GM19395 (cell line): Measurements from ENCODE around the gene VPS35L.
"Not testable (repeated sequence)": the region's sequence is repeated elsewhere in the genome, so short reads cannot be mapped to it uniquely, and the experiment has no call there.

Source experiments
- ATAC-seq: cut with Tn5 transposase; IDR thresholded peaks from one replicate; pipeline ENCODE4 v1.9.1; 2021; ENCODE audit warnings: mild to moderate bottlenecking, moderate library complexity; ENCODE audit not compliant: unreplicated experiment

VPS35L gene

GRCh38 chr16:19645557-19645981 lies 90.1 kb downstream of the VPS35L start:
- ATAC-seq, result no peak

- no peak for ATAC-seq
These were observed 94.5 kb downstream of the VPS35L start for GRCh38 chr16:19649980-19650379.

DNA sequence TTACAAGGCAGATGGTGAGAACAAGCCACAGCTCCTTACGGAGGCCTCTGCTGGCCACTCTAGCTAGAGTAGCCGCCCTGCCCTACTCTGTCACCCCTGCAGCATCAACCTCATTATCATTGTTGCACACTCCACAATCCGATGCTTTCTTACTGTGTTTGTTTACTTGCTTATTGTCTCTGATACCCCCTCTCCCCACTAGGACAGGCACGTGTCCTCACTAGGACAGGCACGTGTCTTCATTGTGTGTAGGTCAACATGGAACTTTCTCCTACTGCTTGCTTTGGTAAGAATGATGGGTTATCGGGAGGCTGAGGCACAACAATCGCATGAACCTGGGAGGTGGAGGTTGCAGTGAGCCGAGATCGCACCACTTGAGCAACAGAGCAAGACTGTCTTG lies 98.6 kb downstream of the VPS35L start:
- ATAC-seq, result no peak

GRCh38 chr16:19655242-19655777 lies 99.8 kb downstream of the VPS35L start:
- ATAC-seq, result no peak

GRCh38 chr16:19657831-19658230 lies 102.3 kb downstream of the VPS35L start:
- no peak for ATAC-seq

DNA sequence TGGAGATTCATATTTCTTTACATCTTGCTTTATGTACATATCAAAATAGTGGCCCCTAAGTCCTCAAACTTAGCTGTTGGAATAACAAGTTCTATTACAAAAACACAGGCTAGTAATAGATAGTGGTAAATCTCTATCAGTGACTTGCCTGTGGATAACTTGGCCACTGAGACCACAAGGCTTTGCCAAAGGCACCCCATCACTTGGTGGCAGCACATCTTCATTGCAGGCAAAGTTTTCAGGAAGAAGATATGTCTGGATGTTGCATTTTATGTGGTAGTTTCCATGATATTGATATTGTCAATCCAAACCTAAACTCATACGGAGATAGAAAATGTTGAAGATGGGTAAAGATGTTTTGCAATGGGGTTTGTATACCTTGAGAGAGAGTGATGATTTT lies 104.1 kb downstream of the VPS35L start:
- ATAC-seq, result no peak

- no peak for ATAC-seq
These were observed 104.9 kb downstream of the VPS35L start for GRCh38 chr16:19660432-19660831.

- no peak for ATAC-seq
These were observed 106.8 kb downstream of the VPS35L start for GRCh38 chr16:19662351-19662750.

DNA sequence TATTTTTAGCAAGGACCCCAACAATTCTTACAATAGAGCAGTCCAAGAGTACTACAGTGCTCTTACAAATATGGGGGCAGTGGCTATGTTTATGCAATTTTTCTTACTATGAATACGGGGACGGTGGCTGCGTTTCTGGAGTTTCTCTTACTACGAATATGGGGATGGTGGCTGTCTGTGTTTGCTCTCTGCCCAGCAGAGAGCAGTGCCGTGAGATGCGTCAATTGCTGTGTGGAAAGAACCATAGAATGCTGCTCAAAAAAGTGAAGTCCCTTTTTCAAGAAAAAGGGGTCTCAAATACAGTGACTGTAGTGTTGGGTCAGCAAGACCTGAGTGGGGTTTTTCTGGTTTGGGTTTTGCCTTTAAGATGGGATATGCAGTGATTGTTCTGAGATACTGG lies 108.7 kb downstream of the VPS35L start:
- ATAC-seq, result no peak

- ATAC-seq, result not testable (repeated sequence)
These were observed 109.8 kb downstream of the VPS35L start for GRCh38 chr16:19665313-19665712.

DNA sequence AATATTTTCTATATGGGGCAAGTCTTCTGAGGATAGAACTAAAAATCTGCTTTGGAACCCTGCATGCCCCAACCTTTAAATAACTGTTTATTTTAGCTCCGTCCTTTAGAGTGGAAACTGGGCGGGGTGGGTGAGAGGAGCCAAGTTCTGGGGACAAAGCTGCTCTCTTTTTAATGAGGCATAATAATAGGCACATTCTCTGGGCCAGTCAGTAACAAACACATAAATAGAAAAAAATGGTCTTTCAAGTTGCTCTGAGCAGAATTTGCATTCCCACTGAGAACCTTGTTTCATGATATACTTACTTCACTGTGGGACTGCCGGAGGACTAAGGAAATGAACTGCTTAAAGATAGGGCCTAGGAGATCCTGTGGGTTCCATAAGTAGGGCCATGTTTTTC lies 111.0 kb downstream of the VPS35L start:
- no peak for ATAC-seq

DNA sequence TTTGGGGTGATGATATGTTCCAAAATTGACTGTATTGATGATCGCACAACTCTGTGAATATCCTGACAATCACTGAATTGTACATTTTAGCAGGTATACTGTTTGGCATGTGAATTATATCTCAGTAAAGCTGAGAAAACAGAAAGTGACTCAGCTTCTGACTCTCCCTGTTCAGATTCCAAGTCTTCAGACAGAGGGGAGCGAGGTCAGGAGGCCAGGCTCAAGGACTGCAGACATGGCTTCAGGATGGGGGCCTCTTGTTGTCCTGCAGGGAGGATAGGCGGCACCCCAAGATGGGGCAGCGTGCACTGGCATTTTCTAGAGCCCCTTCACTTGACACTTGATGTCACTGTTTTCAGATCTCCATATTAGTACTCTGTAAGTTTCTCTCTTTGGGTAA lies 116.9 kb downstream of the VPS35L start:
- ATAC-seq, result no peak

GRCh38 chr16:19674485-19674884 lies 119.0 kb downstream of the VPS35L start:
- no peak for ATAC-seq

GRCh38 chr16:19677402-19677801 lies 121.9 kb downstream of the VPS35L start:
- ATAC-seq, result no peak

DNA sequence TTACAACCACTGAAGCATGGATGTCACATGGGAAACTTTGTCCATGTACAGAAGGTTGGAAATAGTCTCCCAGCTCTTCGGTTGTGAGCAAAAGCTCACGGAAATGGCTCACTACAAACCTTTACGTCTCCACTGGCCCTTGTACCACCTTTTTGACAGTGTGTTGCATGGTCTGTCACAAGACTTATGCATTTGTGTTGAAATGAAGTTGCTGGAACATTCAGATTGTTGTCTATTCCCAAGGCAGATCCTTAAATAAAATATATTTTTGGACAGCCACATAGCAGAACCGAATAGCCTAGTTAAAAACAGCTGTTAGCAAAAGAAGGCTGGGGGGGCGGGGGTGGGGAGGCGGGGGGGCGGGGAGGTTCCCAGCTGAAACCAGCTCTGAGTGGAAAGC lies 123.3 kb downstream of the VPS35L start:
- ATAC-seq, result no peak

DNA sequence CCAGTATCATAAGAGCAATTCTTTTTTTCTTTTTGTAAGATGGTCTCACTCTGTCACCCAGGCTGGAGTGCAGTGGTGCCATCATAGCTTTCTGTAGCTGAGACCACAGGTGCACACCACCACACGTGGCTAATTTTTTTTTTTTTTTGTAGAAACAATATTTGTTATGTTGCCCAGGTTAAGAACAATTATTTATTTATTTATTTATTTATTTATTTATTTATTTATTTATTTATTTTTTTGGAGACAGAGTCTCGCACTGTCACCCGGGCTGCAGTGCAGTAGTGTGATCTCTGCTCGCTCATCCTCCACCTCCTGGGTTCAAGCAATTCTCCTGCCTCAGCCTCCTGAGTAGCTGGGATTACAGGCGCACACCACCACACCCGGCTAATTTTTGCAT lies 123.8 kb downstream of the VPS35L start:
- not testable (repeated sequence) for ATAC-seq

DNA sequence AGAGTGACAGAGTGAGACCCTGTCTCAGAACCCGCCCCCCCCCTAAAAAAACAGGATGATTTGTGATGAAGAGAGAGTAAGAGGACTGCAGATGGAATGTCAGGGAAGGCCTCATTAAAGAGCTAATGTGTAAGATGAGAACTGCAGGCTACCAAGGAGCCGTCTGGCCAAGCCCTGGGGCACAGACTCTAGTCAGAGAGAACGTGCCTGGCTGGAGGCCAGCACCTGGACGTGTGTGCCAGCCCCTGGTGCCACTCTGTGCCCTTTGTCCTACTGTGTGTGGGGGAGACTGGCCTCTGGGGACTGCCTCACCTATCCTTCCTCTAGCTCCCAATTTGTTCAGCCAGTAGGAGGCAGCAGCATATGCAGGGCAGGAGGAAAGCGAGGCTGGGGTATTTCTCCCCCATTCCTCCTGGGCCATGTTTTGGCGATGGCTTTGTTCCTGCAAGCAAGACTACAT lies 125.4 kb downstream of the VPS35L start:
- no peak for ATAC-seq

GRCh38 chr16:19681637-19682036 lies 126.1 kb downstream of the VPS35L start:
- no peak for ATAC-seq

DNA sequence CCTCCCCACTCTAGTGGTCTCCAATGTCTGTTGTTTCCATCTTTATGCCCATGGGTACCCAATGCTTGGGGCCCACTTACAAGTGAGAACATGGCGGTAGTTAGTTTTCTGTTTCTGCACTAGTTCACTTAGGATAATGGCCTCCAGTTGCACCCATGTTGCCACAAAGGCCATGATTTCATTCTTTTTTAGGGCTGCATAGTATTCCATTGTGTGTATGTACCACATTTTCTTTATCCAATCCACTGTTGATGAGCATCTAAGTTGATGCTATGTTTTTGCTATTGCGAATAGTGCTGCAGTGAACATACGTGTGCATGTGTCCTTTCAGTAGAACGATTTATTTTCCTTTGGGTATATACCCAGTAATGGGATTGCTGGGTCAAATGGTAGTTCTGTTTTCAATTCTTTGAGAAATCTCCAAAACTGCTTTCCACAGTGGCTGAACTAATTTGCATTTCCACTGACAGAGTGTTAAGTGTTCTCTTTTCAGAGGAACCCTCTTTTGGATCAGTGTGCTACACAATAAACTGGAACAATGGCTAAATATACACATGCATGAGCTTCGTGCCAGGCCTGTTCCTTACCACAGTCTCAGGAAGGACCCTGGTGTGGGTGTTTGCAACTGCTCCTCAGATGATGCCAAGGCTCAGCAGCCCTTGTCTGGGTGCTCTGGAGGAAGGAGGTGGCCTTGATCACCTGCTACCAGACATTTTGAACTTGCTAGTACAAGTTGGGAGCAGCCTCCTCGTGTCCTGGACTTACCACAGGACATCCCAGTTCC lies 128.1 kb downstream of the VPS35L start:
- ATAC-seq, result no peak

DNA sequence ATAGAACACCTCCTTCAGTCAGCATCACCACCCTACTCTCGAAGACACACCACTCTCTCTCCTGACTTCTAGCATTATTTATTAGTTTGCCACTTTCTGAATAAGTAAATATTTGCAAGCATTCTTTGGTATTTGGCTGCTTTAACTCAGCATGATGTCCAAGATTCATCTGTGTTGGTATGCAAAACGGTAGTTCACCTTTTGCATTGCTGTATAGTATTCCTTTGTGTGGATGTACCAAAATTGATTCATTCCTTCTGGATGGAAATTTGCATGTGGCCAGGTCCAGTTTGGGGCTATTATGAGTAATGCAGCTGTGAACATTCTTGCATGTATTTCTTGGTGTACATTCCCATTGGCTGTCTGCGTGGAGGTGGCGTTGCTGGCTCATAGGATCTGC lies 129.7 kb downstream of the VPS35L start:
- ATAC-seq, result no peak

DNA sequence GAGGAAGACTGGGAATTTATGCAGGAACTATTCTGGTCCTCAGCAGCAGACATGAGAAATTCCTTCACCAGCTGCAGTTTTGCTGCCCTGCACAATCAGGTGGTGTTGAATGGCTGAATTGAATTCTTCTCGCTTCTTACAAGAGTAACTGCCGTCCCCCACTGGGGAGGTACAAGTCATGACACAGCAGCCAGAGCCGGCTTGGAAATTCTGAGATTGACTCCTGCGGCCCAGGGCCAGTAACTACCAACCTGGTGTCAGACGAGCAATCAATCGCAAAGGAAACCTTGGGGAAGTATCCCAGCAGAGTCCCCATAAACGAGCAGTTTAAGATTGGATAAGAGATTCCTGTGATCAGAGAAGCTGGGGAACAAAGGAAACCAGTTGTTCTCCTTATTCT lies 131.8 kb downstream of the VPS35L start:
- no peak for ATAC-seq

GRCh38 chr16:19688396-19689024 lies 133.0 kb downstream of the VPS35L start:
- no peak for ATAC-seq
